ENCODE results near the gene SEC23A.
"Not testable (repeated sequence)": the region's sequence is repeated elsewhere in the genome, so short reads cannot be mapped to it uniquely, and the experiment has no call there.

The SEC23A gene

DNA sequence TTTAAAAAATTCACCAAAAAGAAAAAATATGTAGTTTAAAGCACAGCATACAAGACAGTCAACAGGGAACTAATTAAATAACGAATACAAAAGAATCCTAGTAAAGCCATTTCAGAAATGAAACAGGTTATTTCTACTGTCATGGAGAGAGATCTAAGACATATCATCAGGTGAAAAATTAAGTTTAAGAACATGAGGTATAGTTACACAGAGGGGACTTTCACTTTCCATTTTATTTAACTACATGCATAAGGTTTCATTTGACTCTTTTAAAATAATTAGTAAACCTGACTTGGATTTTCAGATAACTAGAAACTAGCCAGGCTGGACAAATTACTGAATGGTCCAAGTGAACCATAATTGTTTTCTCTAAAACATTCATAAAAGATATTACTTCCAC, 11.3 kb downstream of the SEC23A start:
- DNase-seq (ENCODE audit: low read depth): no peak

DNA sequence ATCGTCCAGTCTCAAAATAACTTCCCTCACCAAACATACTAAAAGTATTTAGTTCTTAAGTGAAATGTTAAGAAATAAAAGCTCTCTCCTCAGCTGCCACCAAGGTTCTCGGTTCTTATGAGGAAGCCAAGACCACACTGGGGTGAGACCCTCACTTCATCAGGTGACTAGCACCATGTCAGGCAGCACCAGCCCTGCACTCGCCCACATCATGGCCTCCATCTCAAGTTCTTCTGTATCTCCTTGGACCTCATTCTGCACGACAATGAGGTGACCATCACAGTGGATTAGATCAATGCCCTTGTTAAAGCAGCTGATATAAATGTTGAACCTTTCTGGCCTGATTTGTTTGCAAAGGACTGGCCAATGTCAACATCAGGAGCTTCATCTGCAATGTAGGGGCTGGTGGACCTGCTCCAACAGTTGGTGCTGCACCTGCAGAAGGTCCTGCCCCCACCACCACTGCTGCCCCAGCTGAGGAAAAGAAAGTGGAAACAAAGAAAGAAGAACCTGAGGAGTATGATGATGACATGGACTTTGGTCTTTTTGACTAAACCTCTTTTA, 12.4 kb downstream of the SEC23A start:
- no peak for DNase-seq (ENCODE audit: low read depth)

DNA sequence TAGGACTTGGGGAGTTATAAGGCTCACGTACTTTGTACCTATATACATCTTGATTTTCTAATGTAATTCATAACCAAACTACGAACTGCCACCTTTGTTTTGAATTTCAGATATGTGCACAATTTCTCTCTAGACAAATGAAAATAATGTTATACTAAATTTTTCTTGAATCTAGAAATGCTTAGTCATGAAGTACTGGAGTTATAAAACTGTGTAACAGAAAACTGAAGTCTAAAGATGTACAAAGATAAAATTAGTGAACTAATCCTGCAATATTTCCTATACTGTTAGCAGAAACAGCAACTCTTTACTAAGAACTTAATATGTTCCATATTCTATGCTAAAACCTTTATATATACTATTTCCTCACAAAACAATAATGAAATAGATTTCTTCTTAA, 15.5 kb downstream of the SEC23A start:
- DNase-seq (ENCODE audit: low read depth): no peak

DNA sequence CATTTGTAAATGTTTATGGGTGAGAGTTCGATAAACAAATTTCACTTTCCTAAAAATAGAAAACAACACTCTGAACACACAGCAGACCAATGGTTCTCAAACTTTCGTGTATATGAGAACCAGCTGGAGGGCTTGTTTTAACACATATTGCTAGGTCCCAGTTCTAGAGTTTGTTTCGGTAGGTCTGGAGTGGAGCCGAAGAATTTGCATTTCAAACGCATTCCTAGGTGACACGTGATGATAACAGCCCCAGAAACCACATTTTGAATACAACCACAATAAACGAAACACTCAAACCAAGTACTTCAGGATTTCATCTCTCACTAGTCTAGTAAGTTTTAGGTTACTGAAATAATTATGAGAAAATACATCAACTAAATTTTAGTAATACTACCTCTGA, 17.1 kb downstream of the SEC23A start:
- DNase-seq (ENCODE audit: low read depth): no peak

DNA sequence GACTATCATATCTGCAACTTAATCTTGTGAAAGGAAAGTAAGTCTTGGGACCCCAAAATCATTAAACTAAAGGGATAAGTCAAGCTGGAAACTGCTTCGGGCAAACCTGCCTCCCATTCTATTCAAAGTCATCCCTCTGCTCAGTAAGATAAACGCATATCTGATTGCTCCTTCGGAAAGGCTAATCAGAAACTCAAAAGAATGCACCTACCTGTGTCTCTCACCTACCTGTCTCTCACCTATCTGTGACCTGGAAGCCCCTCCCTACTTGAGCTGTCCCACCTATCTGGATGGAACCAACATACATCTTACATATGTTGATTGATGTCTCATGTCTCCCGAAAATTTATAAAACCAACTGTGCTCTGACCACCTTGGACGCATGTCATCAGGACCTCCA, 19.9 kb downstream of the SEC23A start:
- no peak for DNase-seq (ENCODE audit: low read depth)

DNA sequence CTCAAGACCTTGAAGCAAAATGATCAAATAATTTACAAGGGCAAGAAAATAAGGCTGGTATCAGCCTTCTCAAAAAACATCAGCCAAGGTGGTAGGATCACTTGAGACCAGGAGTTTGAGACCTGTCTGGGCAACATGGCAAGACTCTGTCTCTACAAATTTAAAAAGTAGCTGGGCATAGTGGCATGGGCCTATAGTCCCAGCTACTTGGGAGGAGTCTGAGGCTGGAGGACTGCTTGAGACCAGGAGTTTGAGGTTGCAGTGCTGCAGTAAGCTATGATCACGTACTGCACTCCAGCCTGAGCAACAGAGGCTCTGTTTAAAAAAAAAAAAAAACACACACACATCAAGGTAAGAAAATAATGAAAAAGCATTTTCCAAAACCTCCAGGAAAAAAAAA, 22.1 kb downstream of the SEC23A start:
- DNase-seq (ENCODE audit: low read depth): no peak

DNA sequence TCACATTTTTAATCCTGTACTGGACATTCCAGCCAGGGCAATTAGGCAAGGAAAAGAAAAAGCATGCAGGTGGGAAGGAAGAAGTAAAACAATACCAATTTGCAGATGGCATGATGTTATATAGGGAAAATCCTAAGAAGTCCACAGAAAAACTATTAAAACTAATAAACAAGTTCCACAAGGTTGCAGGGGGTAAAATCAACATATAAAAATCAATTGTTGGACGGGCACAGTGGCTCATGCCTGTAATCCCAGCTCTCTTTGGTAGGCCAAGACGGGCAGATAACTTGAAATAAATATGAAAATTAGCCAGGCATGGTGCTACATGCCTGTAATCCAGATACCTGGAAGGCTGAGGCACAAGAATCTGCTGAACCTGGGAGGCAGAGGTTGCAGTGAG, 31.9 kb downstream of the SEC23A start:
- no peak for DNase-seq (ENCODE audit: low read depth)

DNA sequence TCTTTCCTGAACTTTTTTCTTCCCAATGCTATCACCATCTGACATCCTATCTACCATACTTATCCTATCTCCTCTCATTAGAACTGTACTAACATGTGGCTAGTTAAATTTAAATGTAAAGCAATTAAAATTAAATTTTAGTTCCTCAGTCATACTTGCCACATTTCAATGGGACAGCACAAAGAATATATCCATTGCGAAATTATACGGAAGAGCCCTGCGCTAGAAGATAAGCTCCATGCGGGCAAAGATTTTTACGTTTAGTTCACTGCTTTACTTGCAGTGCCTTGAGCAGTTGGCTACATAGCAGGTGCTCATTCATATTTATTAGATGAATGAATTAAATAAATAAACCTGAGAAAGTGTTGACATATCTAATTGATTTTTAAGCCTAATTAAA, 33.1 kb downstream of the SEC23A start:
- no peak for DNase-seq (ENCODE audit: low read depth)

DNA sequence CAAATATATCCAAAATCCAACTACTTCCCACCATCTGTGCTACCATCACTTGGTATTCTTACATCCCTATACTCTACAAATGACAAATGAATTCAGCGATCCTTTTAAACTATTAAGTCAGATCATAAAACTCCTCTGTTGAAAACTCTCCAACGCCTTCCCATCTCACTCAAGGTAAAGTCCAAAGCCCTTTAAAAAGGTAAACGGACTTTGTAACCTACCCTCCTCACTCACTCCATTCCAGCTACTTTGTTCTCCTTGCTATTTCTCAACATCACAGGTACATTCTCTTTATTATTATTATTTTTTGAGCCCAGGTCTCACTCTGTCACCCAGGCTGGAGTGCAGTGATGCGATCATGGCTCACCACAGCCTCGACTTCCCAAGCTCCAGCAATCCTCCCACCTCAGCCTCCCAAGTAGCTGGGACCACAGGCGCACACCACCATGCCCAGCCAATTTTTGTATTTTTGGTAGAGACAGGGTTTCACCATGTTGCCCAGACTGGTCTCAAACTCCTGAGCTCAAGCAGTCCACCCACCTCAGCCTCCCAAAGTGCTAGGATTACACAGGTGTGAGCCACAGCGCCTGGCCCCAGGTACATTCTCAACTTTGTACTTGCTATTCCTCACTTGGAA, 33.7 kb downstream of the SEC23A start:
- DNase-seq (ENCODE audit: low read depth): not testable (repeated sequence)

DNA sequence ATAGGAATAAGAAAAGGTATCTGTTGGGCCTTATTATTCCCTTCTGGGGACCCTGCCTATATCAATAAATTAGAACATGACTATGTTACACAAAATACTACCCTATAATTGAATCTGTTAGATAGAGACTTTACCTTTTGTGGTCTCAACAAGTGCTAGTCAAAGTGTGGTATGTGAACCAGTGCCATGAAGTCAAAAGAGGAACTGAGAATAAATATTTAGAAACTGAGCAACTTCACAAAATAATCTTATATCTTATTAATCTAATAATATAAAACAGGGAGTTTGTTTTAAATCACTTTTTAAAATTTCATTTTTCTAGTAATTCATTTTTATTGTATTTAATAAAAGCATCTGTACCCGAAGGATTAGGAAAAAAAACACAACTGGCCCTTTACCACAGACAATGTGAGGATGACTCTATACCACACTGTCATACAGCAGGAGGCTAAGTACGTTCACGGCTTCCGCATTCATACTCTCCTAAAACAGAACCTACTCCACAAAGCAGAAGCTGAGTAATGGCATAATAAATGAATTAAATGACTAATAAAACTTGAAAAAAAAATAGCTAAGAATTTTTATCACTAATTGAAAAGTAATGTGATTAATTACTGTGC, 42.1 kb downstream of the SEC23A start:
- DNase-seq (ENCODE audit: low read depth): no peak

DNA sequence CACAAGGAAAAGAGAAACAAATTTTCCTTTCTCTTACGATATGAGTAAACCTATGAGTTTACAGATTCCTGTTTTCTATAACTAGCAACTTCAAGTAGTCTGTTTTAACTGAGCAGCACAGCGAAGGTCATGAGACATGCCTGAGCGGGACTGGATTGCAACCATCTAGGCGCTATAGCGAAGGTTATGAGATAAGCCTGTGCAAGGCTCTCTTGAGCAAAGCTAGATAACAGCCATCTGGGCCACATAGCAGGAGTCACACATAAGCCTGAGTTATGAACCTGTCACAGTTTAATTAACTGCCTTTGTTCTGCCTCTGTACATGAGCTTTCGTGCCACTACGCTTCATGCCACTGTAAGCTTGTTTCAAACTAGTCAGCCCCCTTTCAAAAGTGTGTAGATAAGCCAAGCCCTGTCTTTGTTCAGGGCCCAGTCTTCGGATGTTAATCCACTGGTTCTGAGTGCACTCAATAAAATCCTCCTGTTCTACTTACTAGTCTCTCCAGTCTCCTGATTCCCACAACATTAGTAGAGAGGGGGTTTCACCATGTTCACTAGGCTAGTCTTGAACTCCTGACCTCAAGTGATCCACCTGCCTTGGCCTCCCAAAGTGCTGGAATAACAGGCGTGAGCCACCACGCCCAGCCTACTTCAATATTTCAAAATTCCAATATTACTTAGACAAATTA, 47.1 kb downstream of the SEC23A start:
- no peak for DNase-seq (ENCODE audit: low read depth)

DNA sequence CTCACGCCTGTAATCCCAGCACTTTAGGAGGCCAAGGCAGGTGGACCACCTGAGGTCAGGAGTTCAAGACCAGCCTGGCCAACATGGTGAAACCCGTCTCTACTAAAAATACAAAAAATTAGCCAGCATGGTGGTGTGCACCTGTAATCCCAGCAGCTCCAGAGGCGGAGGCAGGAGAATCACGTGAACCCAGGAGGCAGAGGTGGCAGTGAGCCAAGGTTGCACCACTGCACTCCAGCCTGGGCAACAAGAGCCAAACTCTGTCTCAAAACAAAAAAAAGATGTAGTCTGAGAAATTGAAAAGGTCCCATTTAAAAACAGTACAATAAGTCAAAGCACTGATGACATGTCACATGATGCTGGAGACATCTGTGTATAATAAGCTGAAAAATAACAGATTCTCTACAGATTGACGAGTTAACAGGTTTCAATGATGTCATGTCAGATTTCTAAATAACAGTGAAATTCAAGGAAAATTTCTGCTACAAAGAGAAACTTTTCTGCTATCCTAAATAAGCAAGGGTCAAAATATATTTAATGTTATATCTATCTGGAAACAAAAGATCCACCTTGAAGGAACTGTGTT, 50.1 kb downstream of the SEC23A start:
- DNase-seq (ENCODE audit: low read depth): not testable (repeated sequence)

DNA sequence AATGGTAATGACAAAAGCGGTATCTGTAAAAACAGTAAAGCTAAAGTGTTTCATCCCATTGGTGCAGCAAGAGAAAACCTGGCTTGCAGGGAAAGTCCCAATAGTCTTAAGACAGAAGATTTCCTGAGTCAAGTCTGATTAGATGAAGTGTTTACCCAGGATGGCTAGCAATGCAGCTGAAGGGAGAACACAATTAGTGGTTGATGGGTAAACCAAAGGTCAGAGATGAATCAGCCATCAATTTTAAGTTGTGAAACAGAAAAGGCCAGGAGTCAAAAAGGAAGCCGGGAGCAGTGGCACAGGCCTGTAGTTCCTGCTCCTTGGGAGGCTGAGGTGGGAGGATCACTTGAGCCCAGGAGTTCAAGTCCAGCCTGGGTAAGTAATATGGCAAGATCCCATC, 52.6 kb downstream of the SEC23A start:
- DNase-seq (ENCODE audit: low read depth): no peak

DNA sequence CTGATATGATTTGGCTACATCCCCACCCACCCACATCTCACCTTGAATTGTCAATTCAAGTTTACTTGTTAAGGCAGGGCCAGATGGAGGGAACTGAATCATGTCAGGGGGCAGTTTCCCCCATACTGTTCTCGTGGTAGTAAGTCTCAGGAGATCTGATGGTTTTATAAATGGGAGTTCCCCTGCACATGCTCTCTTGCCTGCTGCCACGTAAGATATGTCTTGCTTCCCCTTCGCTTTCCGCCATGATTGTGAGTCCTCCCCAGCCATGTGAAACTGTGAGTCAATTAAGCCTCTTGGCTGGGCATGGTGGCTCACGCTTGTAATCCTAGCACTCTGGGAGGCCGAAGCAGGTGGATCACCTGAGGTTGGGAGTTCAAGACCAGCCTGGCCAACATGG, 57.1 kb downstream of the SEC23A start:
- DNase-seq (ENCODE audit: low read depth): not testable (repeated sequence)

DNA sequence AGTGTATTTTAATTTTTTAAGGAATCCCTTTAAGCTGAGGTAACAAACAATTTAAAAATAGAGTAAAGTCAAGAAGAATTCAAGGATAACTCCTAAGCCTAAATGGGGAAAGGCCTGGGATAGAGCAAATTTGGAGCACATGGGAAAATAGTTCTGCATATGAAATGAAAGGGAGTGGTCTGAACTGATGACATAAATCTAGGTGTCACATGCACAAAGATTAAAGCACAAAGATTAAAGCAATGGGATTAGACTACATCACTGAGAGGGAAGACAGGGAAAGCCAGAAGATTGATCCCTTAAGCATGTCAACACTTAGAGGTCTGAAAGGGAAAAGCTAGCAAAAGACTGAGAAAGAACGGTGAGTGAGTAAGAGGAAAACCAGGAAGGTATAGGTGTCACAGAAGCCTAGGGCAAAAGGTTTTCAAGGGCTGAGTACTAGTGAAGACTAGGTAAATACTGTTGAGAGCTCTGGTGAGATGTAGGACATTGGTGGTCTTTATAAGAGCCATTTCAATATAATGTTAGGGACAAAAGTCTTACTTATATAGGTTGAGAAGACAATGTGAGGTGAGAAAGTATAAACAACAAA, 59.6 kb downstream of the SEC23A start:
- DNase-seq (ENCODE audit: low read depth): no peak

DNA sequence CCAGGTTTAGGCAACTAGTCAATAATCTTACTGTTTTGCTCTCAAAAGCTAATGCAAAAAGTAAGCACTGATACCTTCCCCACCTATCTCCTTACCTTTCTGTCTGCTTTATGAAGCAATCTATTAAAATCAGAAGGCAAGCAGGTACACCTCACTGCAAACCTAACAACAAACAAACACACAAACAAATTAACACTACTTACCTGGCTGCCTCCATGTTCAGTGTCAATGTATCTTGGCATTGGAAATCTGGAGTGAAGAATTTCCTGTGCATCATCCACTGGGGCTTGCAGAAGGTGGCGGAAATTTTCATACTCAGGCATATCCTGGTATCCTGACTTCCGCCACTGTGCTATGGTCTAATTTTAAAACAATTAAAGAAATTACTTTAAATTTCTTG, 62.5 kb downstream of the SEC23A start:
- DNase-seq (ENCODE audit: low read depth): no peak

DNA sequence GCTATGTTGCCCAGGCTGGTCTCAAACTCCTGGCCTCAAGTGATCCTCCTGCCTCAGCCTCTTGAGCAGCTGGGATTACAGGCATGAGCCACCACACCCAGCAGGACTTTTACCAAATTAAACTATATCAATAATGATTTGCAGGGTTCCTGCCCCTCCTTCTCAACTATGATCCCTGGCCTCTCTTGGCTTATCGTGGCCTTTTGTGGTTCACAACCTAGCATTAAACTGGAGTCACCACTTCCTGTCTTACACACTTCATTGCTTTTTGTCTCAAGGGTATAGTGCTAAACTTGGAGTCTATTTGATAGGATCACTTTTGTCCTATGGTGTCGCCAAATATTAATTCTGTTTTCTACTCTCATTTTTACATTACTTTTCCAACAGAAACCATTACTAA, 64.5 kb downstream of the SEC23A start:
- no peak for DNase-seq (ENCODE audit: low read depth)

DNA sequence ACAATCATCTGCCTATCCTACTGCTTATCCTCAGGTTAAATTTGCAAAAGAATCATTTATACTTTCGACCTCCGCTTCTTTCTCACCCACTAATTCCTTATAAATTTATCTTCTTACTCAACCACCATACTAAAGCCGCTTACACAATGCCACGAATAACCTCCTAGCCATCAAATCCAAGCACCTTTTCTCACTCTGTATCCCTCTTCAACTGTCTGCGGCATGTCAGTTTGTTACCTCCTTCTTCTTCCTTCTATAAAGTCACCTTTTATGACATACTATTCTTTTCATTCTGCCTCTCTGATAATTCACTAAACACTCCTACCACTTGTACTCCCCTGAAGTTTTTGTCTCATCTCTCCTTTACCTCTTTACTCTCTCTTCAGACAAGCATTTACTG, 66.3 kb downstream of the SEC23A start:
- no peak for DNase-seq (ENCODE audit: low read depth)

DNA sequence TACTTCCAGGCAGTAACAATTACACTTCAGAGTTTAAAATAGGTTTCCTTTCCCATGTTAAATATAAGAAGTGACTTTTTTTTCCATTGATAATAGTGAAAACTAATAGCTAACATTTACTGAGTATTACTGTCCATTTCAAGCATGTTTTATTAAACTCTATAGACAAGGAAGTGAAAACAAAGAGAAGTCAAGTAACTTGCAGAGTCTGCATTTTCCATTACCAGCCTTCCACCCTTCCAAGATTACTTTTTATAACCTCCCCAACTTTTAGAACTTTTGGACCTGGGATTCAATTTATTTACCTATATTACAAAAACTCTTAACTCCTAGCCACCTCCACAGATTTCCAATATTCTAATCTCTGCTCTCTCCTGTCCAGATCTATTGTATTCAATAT, 67.7 kb downstream of the SEC23A start:
- no peak for DNase-seq (ENCODE audit: low read depth)

DNA sequence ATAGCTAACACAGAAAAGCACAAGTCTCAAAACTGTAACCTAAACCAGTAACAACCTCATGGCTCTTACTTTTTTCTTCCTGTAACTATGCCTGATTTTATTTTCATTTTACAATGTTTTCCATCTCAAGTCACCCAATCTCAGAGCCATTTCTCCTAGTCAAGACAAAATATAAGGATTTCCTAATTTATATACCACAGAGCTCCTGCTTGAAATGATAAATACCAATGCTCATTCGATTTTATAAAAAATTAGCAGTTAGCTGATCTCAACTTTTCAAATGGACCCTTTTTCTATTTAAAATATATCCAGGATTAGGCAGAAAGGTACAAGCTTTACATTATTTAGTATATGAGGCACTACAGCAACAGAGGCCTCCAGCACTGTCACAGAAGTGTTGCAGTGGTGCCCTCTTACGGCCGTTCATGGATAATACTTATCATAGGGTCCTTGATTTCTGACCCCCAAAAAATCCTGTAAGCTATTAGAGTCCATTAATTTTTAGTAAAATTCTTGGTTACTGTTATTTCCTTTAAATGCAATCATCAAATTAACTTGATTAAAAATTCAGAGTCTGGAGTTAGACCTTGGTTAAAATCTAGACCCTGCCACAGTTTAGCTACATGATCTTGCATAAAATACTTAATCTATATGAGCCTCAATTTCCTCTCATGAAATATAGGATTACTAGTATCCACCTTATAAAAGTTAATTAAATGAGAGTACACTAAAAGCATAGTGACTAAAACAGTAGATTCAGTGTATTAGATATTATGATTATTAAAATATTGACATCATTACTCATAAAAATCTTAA, 68.3 kb downstream of the SEC23A start:
- DNase-seq (ENCODE audit: low read depth): no peak

DNA sequence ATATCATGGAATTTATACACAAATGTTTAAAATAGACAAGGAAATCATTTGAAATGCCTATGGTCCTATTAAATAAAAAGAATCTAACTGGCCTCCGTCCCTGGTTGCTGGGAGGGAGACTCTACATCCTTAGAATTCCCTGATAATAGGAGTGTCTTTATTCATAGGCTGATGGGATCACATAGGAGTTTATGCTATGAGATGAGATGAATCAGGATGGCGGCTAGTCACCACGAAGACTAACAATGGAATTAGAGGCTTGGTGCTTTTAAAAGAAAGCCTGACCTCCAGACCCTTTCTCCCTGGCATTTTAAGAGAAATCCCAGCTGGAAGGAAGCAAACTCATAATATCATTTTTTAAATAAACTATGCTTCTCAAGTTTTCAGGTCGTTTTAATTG, 69.7 kb downstream of the SEC23A start:
- no peak for DNase-seq (ENCODE audit: low read depth)

DNA sequence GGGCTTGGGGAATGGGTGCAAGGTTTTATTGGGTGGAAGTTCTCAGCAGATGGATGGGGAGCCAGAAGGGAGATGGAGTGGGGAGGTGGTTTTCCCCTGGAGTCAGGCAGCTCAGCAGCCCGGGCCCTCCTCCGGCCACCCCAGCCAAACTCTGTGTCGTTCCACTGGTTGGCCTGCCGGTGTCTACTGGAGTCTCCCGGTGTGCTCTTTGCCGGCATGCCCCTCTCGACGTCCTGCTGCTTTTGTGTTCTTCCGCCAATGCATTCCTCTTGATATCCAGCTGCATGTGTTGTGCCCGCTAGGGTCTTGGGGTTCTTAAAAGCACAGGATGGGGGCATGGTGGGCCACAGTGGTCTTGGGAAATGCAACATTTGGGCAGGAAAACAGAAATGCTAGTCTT, 72.8 kb downstream of the SEC23A start:
- DNase-seq (ENCODE audit: low read depth): no peak
